Adrenal gland (tissue), 12 donors: ENCODE results near the gene MRPL41. TPM values are rescaled to one million over a fixed set of nuclear protein-coding genes. Genes with fewer than 3 reads are reported as not detected.

Experiments used
- DNase-seq, 7 donors: peaks; one replicate each; pipeline ENCODE4 v3.0.0-alpha.2; 2019 to 2020
- H3K27ac ChIP-seq, 5 donors: fragments of 200-600 bp; sonication (generic) in 4 of 5; 1 replicate in 3 of 5; 2 replicates in 2 of 5; pipeline versions ENCODE4 v1.5.1 to v1.8.0; 2016 to 2020; ENCODE audit warnings: mild to moderate bottlenecking in 1 of 5
- H3K27me3 ChIP-seq: fragments of 200-600 bp; 2 replicates; pipeline ENCODE4 v1.8.0; 2021
- H3K36me3 ChIP-seq, 2 donors: fragments of 200-600 bp; replicated peaks in 1 of 2; 1 replicate in 1 of 2; 2 replicates in 1 of 2; pipeline versions ENCODE4 v1.5.1 to v1.8.0; 2018 to 2022
- H3K4me1 ChIP-seq, 2 donors: fragments of 200-600 bp; replicated peaks in 1 of 2; 1 replicate in 1 of 2; 2 replicates in 1 of 2; pipeline versions ENCODE4 v1.5.1 to v1.8.0; 2018 to 2021
- H3K4me3 ChIP-seq, 4 donors: fragments of 200-600 bp; sonication (generic) in 3 of 4; one replicate each; pipeline ENCODE4 v1.5.1; 2016 to 2018
- H3K9me3 ChIP-seq, 3 donors: fragments of 200-600 bp; sonication (generic) in 1 of 3; replicated peaks in 1 of 3; 1 replicate in 2 of 3; 2 replicates in 1 of 3; pipeline versions ENCODE4 v1.5.1 to v1.8.0; 2016 to 2021
- POLR2A ChIP-seq, 2 donors: fragments of 450-650 bp; IDR thresholded peaks; one replicate each; pipeline ENCODE4 v1.6.1; 2017; ENCODE audit warnings: antibody characterized with exemption in 2 of 2, mild to moderate bottlenecking in 2 of 2, moderate library complexity in 1 of 2
- WGBS, 4 donors: extraction: QIAGEN DNeasy Blood & Tissue Kit in 2 of 4; methylation state at CpG; one replicate each; pipeline versions ENCODE4 v1.1.5 to v1.1.7; 2013 to 2017; 5-methylcytosine and 5-hydroxymethylcytosine counted together
- intact Hi-C, 2 donors: fragments of 100-400 bp; cut with DNase I; formaldehyde crosslinking; loops; one replicate each; pipeline versions ENCODE4 v1.14.1 to v1.15.0; 2022 to 2023
- polyA plus RNA-seq, 3 donors: library from polyadenylated mRNA; stranded (reverse); fragments of 200-250 nt in 2 of 3; fragments of 350-450 nt in 1 of 3; fragmentation: Illumina TruSeq in 1 of 3; extraction: RNeasy Lipid Tissue Mini Kit (QIAGEN cat#74804) in 1 of 3; gene quantifications; one replicate each; pipeline ENCODE4 v1.2.3, GENCODE V29; 2013 to 2014
- total RNA-seq, 9 donors: library from RNA; depleted of rRNA in 4 of 9; stranded (reverse); fragments of >200 nt in 4 of 9; fragments of 120-200 nt in 1 of 9; fragmentation: NEBNext Ultra II Directional in 1 of 9; extraction: Animal tissue kit (Norgen Biotek cat#: 25700) in 1 of 9; gene quantifications; one replicate each; pipeline versions ENCODE4 v1.1.0 to v1.2.4, GENCODE V29; 2013 to 2023
- TF ChIP-seq, protein P1 (sequence below), 6 experiments: fragments of 450-650 bp in 4 of 6; fragments of 200-600 bp in 2 of 6; sonication (generic) in 1 of 6; IDR thresholded peaks; 1 replicate in 5 of 6; 2 replicates in 1 of 6; pipeline versions ENCODE4 v1.5.1 to v1.8.0; 2016 to 2021; ENCODE audit warnings: antibody characterized with exemption in 6 of 6, mild to moderate bottlenecking in 2 of 6, moderate library complexity in 1 of 6
- donor health status: healthy with polysubstance abuse.
- donor health status: Bipolar disorder and iron deficiency.
- donor health status: DM: yes; HTN: yes; CAD: no.
- donor health status: DM: no; HTN: no; CAD: no.
- donor health status: DM: no; HTN: no; CAD: no.
- donor health status: DM: yes; HTN: yes; CAD: no.

The MRPL41 gene
- total and polyA plus RNA-seq, 12 donors: 6.1 to 335 (median 84.6) TPM

DNA sequence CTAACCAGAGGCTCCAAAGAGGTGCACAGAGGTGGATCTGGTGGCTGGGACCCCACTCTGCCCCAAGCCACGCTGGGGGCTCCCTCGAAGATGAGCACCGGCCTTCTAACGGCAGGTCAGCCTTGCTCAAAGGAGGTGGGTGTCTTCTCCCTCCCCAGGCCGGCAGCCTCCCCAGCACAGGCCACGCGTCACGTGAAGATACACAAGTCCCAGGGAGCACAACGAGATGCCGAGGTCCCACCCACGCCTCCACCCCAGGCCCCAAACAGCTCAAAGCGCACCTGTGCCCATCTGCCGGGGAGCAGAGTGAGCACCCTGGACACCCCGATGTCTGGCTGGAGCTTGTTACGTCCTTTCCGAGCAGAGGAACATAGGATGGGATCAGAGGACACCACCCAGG is 13.6 kb upstream of the MRPL41 start:
- H3K36me3 ChIP-seq: no peaks in the 10 kb centered on the region
- 94 to 97% (median 95%) methylated on average over 8 to 16 of the region's 16 CpGs for WGBS, 4 donors
- intact Hi-C loops: no loop called here
- H3K9me3 ChIP-seq: no peaks in the 10 kb centered on the region
- no peaks in the 10 kb centered on the region for H3K27me3 ChIP-seq
- H3K4me1 ChIP-seq: peaks cover 0 to 9% of the 10 kb centered on the region in 2 donors
- no peak overlapping the region for H3K4me3 ChIP-seq
- no peak overlapping the region for H3K27ac ChIP-seq
- TF ChIP-seq, protein P1, sequence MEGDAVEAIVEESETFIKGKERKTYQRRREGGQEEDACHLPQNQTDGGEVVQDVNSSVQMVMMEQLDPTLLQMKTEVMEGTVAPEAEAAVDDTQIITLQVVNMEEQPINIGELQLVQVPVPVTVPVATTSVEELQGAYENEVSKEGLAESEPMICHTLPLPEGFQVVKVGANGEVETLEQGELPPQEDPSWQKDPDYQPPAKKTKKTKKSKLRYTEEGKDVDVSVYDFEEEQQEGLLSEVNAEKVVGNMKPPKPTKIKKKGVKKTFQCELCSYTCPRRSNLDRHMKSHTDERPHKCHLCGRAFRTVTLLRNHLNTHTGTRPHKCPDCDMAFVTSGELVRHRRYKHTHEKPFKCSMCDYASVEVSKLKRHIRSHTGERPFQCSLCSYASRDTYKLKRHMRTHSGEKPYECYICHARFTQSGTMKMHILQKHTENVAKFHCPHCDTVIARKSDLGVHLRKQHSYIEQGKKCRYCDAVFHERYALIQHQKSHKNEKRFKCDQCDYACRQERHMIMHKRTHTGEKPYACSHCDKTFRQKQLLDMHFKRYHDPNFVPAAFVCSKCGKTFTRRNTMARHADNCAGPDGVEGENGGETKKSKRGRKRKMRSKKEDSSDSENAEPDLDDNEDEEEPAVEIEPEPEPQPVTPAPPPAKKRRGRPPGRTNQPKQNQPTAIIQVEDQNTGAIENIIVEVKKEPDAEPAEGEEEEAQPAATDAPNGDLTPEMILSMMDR (IDR thresholded peaks at IDR 0.05): no peak
- no peak for TF ChIP-seq POLR2A (IDR thresholded peaks at IDR 0.05)
- no peak for DNase-seq

DNA sequence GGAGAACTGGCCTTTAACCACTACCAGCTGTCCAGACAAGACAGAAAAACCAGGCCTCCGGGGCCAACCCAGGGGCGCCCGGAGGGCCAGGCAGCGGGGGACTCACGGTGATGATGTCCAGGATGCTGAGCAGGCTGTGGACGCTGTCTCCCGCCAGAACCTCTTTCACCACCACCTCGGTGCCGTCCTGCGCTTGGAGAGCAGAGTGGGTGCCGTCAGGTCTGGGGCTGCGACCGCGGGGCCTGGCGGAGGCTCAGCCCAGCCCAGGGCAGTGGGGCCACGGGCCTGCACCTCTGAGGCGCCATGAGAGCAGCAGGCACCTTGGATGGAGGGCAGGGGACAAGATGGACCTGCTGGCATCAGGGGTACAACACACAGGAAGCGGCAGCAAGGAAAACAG is 11.1 kb upstream of the MRPL41 start:
- Histone ChIP-seq H3K9me3 (no peaks in the 10 kb centered on the region), H3K4me3 (no peak overlapping the region), H3K4me1 (no peaks in the 10 kb centered on the region), H3K27ac (no peak overlapping the region), H3K27me3 (no peaks in the 10 kb centered on the region), H3K36me3 (no peaks in the 10 kb centered on the region)
- TF ChIP-seq, protein P1 (IDR thresholded peaks at IDR 0.05): no peak
- no peak for TF ChIP-seq POLR2A (IDR thresholded peaks at IDR 0.05)
- WGBS, 4 donors: 90 to 97% (median 91%) methylated on average over 4 to 18 of the region's 18 CpGs
- intact Hi-C loops: no loop called here
- no peak for DNase-seq

DNA sequence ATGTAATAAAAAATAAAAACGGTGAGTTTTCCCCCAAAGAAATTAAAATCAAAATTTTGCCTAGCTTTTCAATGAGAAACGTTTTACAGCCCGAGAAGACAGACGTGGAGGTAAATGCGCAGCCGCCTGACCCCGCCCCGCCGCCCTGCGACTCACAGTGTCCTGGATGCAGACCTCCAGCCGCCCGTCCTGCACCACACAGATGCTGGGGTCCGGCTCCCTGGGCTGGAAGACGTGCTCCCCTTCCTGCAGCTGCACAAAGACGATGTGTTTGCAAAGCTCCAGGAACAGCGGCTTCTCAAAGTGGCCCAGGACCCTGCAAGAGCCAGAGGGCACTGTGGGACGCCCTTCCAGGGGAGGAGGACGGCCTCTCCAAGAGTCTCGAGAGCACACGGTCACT is 9.2 kb upstream of the MRPL41 start:
- intact Hi-C loops: no loop called here
- no peak overlapping the region for H3K4me3 ChIP-seq
- no peak for TF ChIP-seq POLR2A (IDR thresholded peaks at IDR 0.05)
- TF ChIP-seq, protein P1 (IDR thresholded peaks at IDR 0.05): no peak
- no peaks in the 10 kb centered on the region for H3K9me3 ChIP-seq
- H3K4me1 ChIP-seq: no peaks in the 10 kb centered on the region
- no peak for DNase-seq
- no peak overlapping the region for H3K27ac ChIP-seq
- 88 to 95% (median 91%) methylated on average over 17 to 20 of the region's 20 CpGs for WGBS, 4 donors
- H3K36me3 ChIP-seq: no peaks in the 10 kb centered on the region
- H3K27me3 ChIP-seq: no peaks in the 10 kb centered on the region

DNA sequence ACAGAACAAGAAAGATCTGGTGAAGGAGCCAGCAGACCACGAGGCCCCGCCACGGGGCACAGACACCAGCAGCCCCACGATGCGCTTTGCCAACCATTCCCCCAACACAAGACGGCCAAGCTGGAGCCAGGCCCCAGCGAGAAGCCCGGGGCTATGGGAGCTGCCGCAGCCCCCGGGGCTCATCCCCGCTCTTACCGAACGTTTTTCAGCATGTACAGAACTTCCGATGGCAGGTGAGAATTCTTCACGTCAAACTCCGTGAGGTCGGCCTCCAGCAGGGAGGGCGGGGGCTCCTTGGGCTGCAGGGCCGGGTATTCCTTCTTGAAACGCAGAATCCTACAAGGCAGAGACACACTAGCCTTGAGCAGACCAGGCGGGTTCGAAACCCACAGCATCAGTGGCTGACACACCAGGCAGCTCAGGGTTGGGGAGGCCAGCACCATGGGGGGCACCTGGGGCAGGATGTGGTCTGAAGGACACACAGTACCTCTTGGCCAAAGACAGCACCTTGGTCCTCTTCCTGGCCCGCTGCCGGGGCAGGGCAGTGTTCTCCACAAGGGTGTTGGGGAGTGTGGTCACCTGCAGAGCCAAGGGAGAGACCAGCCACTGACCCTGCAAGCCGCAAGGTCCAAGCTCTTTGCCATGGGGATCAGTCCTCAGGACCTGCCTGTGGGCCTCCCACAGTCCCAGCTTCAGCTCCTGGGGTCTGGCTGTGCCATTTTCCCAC is 8.3 kb upstream of the MRPL41 start:
- intact Hi-C loops: no loop called here
- Histone ChIP-seq H3K27me3 (no peaks in the 10 kb centered on the region), H3K27ac (no peak overlapping the region), H3K4me3 (no peak overlapping the region), H3K36me3 (no peaks in the 10 kb centered on the region), H3K9me3 (no peaks in the 10 kb centered on the region), H3K4me1 (no peaks in the 10 kb centered on the region)
- 92 to 96% (median 93%) methylated on average over 13 to 25 of the region's 25 CpGs for WGBS, 4 donors
- no peak for DNase-seq
- no peak for TF ChIP-seq POLR2A (IDR thresholded peaks at IDR 0.05)
- TF ChIP-seq, protein P1 (IDR thresholded peaks at IDR 0.05): no peak
